Measurements from ENCODE around the gene ZNF460. TPM values are rescaled to one million over a fixed set of nuclear protein-coding genes. Genes with fewer than 3 reads are reported as not detected.
"Not testable (repeated sequence)": the region's sequence is repeated elsewhere in the genome, so short reads cannot be mapped to it uniquely, and the experiment has no call there.

Gene ZNF460
- total RNA-seq, 1 donor from 2014 or later = 122 TPM

- TF ChIP-seq CTCF (IDR thresholded peaks at IDR 0.05; ENCODE audit: insufficient read depth, low read length, poor library complexity, severe bottlenecking) = no peak
- Histone ChIP-seq H3K27me3 (ENCODE audit: control insufficient read depth, insufficient read depth, low read length) (no peaks in the 10 kb centered on the region), H3K4me3 (ENCODE audit: low read depth, low read length) (no peak overlapping the region), H3K36me3 (ENCODE audit: control insufficient read depth, insufficient read depth, low read length) (no peaks in the 10 kb centered on the region)
- no peak for DNase-seq (ENCODE audit: low read depth)
These were observed 9.0 kb upstream of the ZNF460 start for GRCh38 chr19:57271280-57271679.

- no peak overlapping the region for H3K4me3 ChIP-seq (ENCODE audit: low read depth, low read length)
- H3K27me3 ChIP-seq (ENCODE audit: control insufficient read depth, insufficient read depth, low read length) = no peaks in the 10 kb centered on the region
- H3K36me3 ChIP-seq (ENCODE audit: control insufficient read depth, insufficient read depth, low read length) = no peaks in the 10 kb centered on the region
- no peak for DNase-seq (ENCODE audit: low read depth)
- no peak for TF ChIP-seq CTCF (IDR thresholded peaks at IDR 0.05; ENCODE audit: insufficient read depth, low read length, poor library complexity, severe bottlenecking)
These were observed 7.3 kb upstream of the ZNF460 start for GRCh38 chr19:57273014-57273413.

- no peak overlapping the region for H3K4me3 ChIP-seq (ENCODE audit: low read depth, low read length)
- DNase-seq (ENCODE audit: low read depth) = no peak
- no peaks in the 10 kb centered on the region for H3K27me3 ChIP-seq (ENCODE audit: control insufficient read depth, insufficient read depth, low read length)
- no peak for TF ChIP-seq CTCF (IDR thresholded peaks at IDR 0.05; ENCODE audit: insufficient read depth, low read length, poor library complexity, severe bottlenecking)
- no peaks in the 10 kb centered on the region for H3K36me3 ChIP-seq (ENCODE audit: control insufficient read depth, insufficient read depth, low read length)
These were observed 3.9 kb upstream of the ZNF460 start for GRCh38 chr19:57276430-57276829.

GRCh38 chr19:57278481-57278880 lies 1.8 kb upstream of the ZNF460 start:
- not testable (repeated sequence) for H3K4me3 ChIP-seq (ENCODE audit: low read depth, low read length); H3K27me3 ChIP-seq (ENCODE audit: control insufficient read depth, insufficient read depth, low read length); DNase-seq (ENCODE audit: low read depth); H3K36me3 ChIP-seq (ENCODE audit: control insufficient read depth, insufficient read depth, low read length)

GRCh38 chr19:57279418-57280164 lies 694 bp upstream of the ZNF460 start:
- Histone ChIP-seq H3K4me3 (ENCODE audit: low read depth, low read length) (peak overlapping the region; percentile 95), H3K27me3 (ENCODE audit: control insufficient read depth, insufficient read depth, low read length) (no peaks in the 10 kb centered on the region), H3K36me3 (ENCODE audit: control insufficient read depth, insufficient read depth, low read length) (peaks cover 2% of the 10 kb centered on the region)
- TF ChIP-seq CTCF (IDR thresholded peaks at IDR 0.05; ENCODE audit: insufficient read depth, low read length, poor library complexity, severe bottlenecking) = peak; percentile 44
- DNase-seq (ENCODE audit: low read depth) = peak; percentile 92

- H3K4me3 ChIP-seq (ENCODE audit: low read depth, low read length) = peak overlapping the region; percentile 95
- H3K36me3 ChIP-seq (ENCODE audit: control insufficient read depth, insufficient read depth, low read length) = peaks cover 2% of the 10 kb centered on the region
- TF ChIP-seq CTCF (IDR thresholded peaks at IDR 0.05; ENCODE audit: insufficient read depth, low read length, poor library complexity, severe bottlenecking) = no peak
- no peak for DNase-seq (ENCODE audit: low read depth)
- no peaks in the 10 kb centered on the region for H3K27me3 ChIP-seq (ENCODE audit: control insufficient read depth, insufficient read depth, low read length)
These were observed 696 bp downstream of the ZNF460 start for GRCh38 chr19:57280962-57281400.

Data from kidney epithelial cell (primary cell).